GM21529 (cell line): ENCODE data around the gene AFAP1.

ENCODE experiments used
- ATAC-seq: cut with Tn5 transposase; IDR thresholded peaks from one replicate; pipeline ENCODE4 v1.9.1; 2021; ENCODE audit not compliant: unreplicated experiment

Gene AFAP1

GRCh38 chr4:7772711-7773385 is 166.8 kb downstream of the AFAP1 start:
- no peak for ATAC-seq

GRCh38 chr4:7771541-7772507 is 167.8 kb downstream of the AFAP1 start:
- ATAC-seq = peak; percentile 91

GRCh38 chr4:7771056-7771455 is 168.6 kb downstream of the AFAP1 start:
- no peak for ATAC-seq

- no peak for ATAC-seq
Observed at GRCh38 chr4:7770224-7771050, 169.2 kb downstream of the AFAP1 start.

GRCh38 chr4:7769396-7770223 is 170.1 kb downstream of the AFAP1 start:
- ATAC-seq = no peak

GRCh38 chr4:7768736-7769135 is 170.9 kb downstream of the AFAP1 start:
- ATAC-seq = no peak

GRCh38 chr4:7767966-7768365 is 171.7 kb downstream of the AFAP1 start:
- no peak for ATAC-seq

- ATAC-seq = no peak
Observed at GRCh38 chr4:7767526-7767925, 172.1 kb downstream of the AFAP1 start.

GRCh38 chr4:7766661-7767345 is 172.9 kb downstream of the AFAP1 start:
- ATAC-seq = no peak

- no peak for ATAC-seq
Observed at GRCh38 chr4:7766086-7766485, 173.6 kb downstream of the AFAP1 start.

GRCh38 chr4:7765666-7766065 is 174.0 kb downstream of the AFAP1 start:
- no peak for ATAC-seq

- ATAC-seq = no peak
Observed at GRCh38 chr4:7764466-7764865, 175.2 kb downstream of the AFAP1 start.

GRCh38 chr4:7763788-7764187 is 175.9 kb downstream of the AFAP1 start:
- ATAC-seq = no peak

- ATAC-seq = no peak
Observed at GRCh38 chr4:7763106-7763505, 176.6 kb downstream of the AFAP1 start.

GRCh38 chr4:7762376-7763030 is 177.2 kb downstream of the AFAP1 start:
- no peak for ATAC-seq

GRCh38 chr4:7761720-7762119 is 177.9 kb downstream of the AFAP1 start:
- peak; percentile 88 for ATAC-seq

GRCh38 chr4:7761312-7761711 is 178.3 kb downstream of the AFAP1 start:
- ATAC-seq = no peak

GRCh38 chr4:7760706-7761105 is 179.0 kb downstream of the AFAP1 start:
- no peak for ATAC-seq

- no peak for ATAC-seq
Observed at GRCh38 chr4:7760228-7760627, 179.4 kb downstream of the AFAP1 start.
